Loucy (cell line): ENCODE measurements around the gene LYRM2.
A peak's percentile ranks its signal among the peaks of the same experiment; 100 is the strongest.

Source experiments
- H2AFZ ChIP-seq: fragments of 200-600 bp; sonication (generic); 2 replicates; pipeline ENCODE4 v1.6.0; 2016; ENCODE audit warnings: antibody characterized with exemption, mild to moderate bottlenecking, low read length, moderate library complexity
- H3F3A ChIP-seq: fragments of 200-600 bp; 2 replicates; pipeline ENCODE4 v1.6.0; 2016; ENCODE audit warnings: antibody characterized with exemption, low read depth, mild to moderate bottlenecking
- H3K27me3 ChIP-seq: fragments of 200-600 bp; sonication (generic); 2 replicates; pipeline ENCODE4 v1.6.1; 2014; ENCODE audit warnings: low read length, mild to moderate bottlenecking; ENCODE audit not compliant: insufficient read depth, poor library complexity, severe bottlenecking
- H3K36me3 ChIP-seq: fragments of 200-600 bp; sonication (generic); 2 replicates; pipeline ENCODE4 v1.6.1; 2016; ENCODE audit warnings: low read length; ENCODE audit not compliant: insufficient read depth
- H3K4me1 ChIP-seq: fragments of 200-600 bp; sonication (generic); 2 replicates; pipeline ENCODE4 v1.5.1; 2014; ENCODE audit warnings: low read length, mild to moderate bottlenecking; ENCODE audit not compliant: insufficient read depth, poor library complexity, severe bottlenecking
- H3K4me2 ChIP-seq: fragments of 200-600 bp; sonication (generic); 2 replicates; pipeline ENCODE4 v1.6.0; 2014; ENCODE audit warnings: antibody characterized with exemption, low read length, low read depth, mild to moderate bottlenecking; ENCODE audit not compliant: poor library complexity, severe bottlenecking
- H3K4me3 ChIP-seq: fragments of 200-600 bp; sonication (generic); 2 replicates; pipeline ENCODE4 v1.5.1; 2014; ENCODE audit warnings: low read length, mild to moderate bottlenecking, mixed read lengths; ENCODE audit not compliant: poor library complexity, severe bottlenecking
- H3K79me2 ChIP-seq: fragments of 200-600 bp; sonication (generic); 2 replicates; pipeline ENCODE4 v1.6.1; 2014; ENCODE audit warnings: low read length; ENCODE audit not compliant: insufficient read depth
- H3K9ac ChIP-seq: fragments of 200-600 bp; sonication (generic); 2 replicates; pipeline ENCODE4 v1.6.0; 2014; ENCODE audit warnings: mild to moderate bottlenecking, low read depth, low read length, moderate library complexity; ENCODE audit not compliant: poor library complexity, severe bottlenecking
- H3K9me2 ChIP-seq: fragments of 200-600 bp; sonication (generic); replicated peaks from 2 replicates; pipeline ENCODE4 v1.6.1; 2016; ENCODE audit warnings: low read depth, low read length, mixed read lengths
- H3K9me3 ChIP-seq: fragments of 200-600 bp; sonication (generic); 2 replicates; pipeline ENCODE4 v1.6.1; 2014; ENCODE audit warnings: mild to moderate bottlenecking, antibody characterized with exemption, low read length, low read depth; ENCODE audit not compliant: insufficient read depth
- H4K20me1 ChIP-seq: fragments of 200-600 bp; sonication (generic); 2 replicates; pipeline ENCODE4 v1.6.0; 2014; ENCODE audit warnings: antibody characterized with exemption, low read length, mild to moderate bottlenecking; ENCODE audit not compliant: insufficient read depth, poor library complexity, severe bottlenecking
- CTCF ChIP-seq: fragments of 200-600 bp; sonication (generic); conservative IDR thresholded peaks from 2 replicates; pipeline ENCODE4 v1.5.1; 2014; ENCODE audit warnings: mild to moderate bottlenecking, antibody characterized with exemption, low read length
- EZH2phosphoT487 ChIP-seq: fragments of 200-600 bp; IDR thresholded peaks from 2 replicates; pipeline ENCODE4 v1.6.1; 2018; ENCODE audit warnings: antibody characterized with exemption, mild to moderate bottlenecking, moderate library complexity, borderline replicate concordance

Gene LYRM2

DNA sequence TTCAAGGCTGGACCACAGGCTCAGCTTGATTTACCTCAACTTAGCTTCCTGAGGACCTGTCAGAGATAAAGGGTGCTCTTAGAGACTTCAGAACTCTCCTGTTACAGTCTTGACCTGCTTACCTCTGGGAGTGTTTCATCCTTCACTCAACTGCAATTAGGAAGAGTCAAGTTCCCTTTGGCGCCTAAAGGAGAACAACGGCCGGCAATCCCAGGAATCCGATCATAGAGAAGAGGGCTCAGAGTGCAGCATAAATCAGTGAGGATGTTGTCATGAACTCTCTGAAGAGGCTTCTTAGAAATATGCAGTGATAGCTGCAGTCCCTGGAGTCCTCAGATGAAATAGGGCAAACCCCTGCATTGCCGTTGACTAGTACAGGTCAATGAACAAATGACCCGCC, 36.4 kb downstream of the LYRM2 start:
- Histone ChIP-seq H3F3A (peaks cover 6% of the 10 kb centered on the region; the same call in 1 of the 2 replicates), H3K4me2 (no peak overlapping the region), H3K4me1 (peaks cover 4% of the 10 kb centered on the region), H3K36me3 (no peaks in the 10 kb centered on the region), H2AFZ (no peak overlapping the region), H3K27me3 (no peaks in the 10 kb centered on the region), H3K9ac (no peak overlapping the region), H3K9me3 (no peaks in the 10 kb centered on the region), H3K9me2 (no peaks in the 10 kb centered on the region), H3K4me3 (no peak overlapping the region), H4K20me1 (no peaks in the 10 kb centered on the region), H3K79me2 (no peaks in the 10 kb centered on the region)
- TF ChIP-seq EZH2phosphoT487 (no peak), CTCF (no peak)

GRCh38 chr6:89599727-89600126, 38.8 kb downstream of the LYRM2 start:
- Histone ChIP-seq H3K79me2 (no peaks in the 10 kb centered on the region), H3K9me3 (no peaks in the 10 kb centered on the region), H3K9me2 (no peaks in the 10 kb centered on the region), H3K4me2 (no peak overlapping the region), H3F3A (peaks cover 10% of the 10 kb centered on the region; the same call in 1 of the 2 replicates), H3K36me3 (no peaks in the 10 kb centered on the region), H3K4me1 (peaks cover 18% of the 10 kb centered on the region), H4K20me1 (no peaks in the 10 kb centered on the region), H3K4me3 (no peak overlapping the region), H3K27me3 (no peaks in the 10 kb centered on the region), H3K9ac (no peak overlapping the region), H2AFZ (no peak overlapping the region)
- TF ChIP-seq EZH2phosphoT487 = no peak
- TF ChIP-seq CTCF = no peak

DNA sequence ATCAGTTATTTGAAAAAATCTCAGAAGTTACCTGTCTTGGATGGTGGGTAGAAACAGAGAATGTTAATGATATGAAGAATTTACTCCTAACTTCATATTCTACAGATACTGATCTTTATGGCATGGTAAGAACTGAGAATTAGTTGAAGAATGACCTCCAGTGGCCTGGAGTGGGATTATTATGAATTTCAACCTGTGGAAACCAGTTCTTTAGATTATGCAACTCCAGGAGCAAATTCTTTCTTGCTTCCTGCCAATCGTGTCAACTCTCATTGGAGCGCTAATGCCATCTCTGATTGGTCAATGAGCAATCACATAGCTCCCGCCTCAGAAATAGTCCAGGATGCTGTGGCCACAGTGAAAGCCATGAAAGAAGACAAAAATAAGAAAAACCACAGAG, 40.6 kb downstream of the LYRM2 start:
- no peaks in the 10 kb centered on the region for H4K20me1 ChIP-seq
- peaks cover 10% of the 10 kb centered on the region; the same call in 1 of the 2 replicates for H3F3A ChIP-seq
- H3K4me3 ChIP-seq = no peak overlapping the region
- H3K9ac ChIP-seq = no peak overlapping the region
- no peaks in the 10 kb centered on the region for H3K79me2 ChIP-seq
- H3K9me3 ChIP-seq = no peaks in the 10 kb centered on the region
- H3K36me3 ChIP-seq = no peaks in the 10 kb centered on the region
- peak overlapping the region; percentile 8 for H3K4me2 ChIP-seq
- H3K4me1 ChIP-seq = peaks cover 18% of the 10 kb centered on the region
- H2AFZ ChIP-seq = peak overlapping the region; percentile 32; the same call in 1 of the 2 replicates
- no peaks in the 10 kb centered on the region for H3K27me3 ChIP-seq
- TF ChIP-seq EZH2phosphoT487 = no peak
- TF ChIP-seq CTCF = peak; percentile 68
- no peaks in the 10 kb centered on the region for H3K9me2 ChIP-seq
